HG03432 (cell line): Measurements from ENCODE around the gene THSD7A.
"Not testable (repeated sequence)": the region's sequence is repeated elsewhere in the genome, so short reads cannot be mapped to it uniquely, and the experiment has no call there.

Experiments used
- ATAC-seq: cut with Tn5 transposase; IDR thresholded peaks from one replicate; pipeline ENCODE4 v1.9.1; 2021; ENCODE audit warnings: mild to moderate bottlenecking, moderate library complexity; ENCODE audit not compliant: unreplicated experiment

THSD7A gene

DNA sequence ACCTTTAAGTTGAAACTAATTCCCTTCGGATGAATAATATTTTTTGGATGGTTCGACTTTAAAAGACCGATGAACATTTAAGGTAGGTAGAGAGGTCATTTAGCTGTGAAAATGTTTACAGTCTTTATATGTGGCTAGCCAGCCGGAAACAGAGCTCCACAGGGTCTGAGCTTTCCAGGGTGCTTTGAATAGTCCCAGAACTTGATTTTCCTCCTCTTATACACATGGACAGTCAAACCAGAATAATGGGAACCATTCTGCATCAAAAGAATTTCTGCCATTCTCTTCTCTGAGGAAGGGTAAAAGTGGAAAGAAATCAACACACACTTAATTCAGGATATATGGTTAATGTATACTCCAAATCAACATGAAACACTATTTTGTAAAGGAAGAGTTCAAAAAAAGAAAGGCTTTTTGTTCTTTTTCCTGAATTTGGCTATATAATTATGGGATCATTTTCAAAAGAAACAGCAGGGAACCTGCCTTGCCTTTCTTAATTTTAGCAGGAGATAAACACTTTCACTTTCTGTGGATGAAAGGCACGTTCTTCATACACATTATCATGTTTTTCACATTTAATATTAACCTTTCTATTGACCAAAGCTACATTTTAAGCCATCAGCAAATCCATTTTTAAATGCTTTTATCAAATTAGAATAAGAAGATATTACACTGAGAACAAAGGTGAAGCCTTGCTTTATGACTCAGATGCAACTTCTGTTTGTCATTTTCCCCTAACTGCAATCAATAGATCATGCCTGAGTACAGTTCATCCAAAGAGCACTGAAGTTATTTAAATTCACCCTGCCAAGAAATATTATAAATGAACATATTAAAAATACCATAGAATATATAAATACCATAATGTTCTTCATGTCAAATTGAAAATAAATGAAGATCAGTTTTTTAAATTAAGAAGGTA is 307.3 kb downstream of the THSD7A start:
- no peak for ATAC-seq

DNA sequence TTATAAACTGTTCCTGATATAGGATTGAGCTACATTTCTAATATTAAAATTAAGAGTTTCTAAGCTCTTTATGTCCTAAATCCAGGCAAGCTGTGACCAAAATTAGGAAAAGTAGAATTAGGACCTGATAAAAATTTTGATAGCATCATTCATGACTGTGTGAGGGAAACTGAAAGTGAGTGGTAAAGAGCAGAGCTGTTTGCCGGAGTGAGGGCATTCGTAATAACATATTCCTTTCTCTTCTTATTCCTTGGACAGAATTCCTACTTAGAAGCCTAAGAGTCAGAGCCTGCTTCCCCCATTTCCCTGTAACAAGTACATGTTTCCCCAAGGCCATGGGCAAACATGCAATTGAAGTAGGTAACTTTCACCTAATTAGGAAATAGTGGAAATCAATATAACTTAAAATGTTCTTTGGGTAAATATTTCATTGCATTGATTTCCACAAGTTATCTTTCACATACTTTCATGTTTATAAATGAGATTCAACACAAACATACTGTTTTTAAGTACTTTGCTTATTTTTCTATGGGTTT is 310.0 kb downstream of the THSD7A start:
- ATAC-seq, result not testable (repeated sequence)

DNA sequence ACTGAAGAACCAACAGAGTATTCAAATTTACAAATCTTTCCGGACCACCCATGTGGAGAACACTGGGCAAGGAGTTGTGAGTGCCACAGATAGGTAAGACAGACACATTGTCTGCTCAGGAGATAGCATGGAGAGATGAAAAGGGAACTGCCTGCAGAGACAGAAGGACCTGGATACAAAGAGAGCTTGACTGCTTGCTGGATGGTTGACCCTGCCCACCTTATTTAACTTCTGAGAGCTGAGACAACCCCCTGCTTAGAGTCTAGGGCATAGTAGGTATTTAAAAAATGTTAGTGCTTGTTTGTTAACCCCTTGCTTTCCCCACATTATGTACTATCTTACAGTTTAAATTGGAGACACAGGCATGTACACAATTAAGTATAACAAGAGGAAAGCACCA is 314.1 kb downstream of the THSD7A start:
- ATAC-seq, result no peak

DNA sequence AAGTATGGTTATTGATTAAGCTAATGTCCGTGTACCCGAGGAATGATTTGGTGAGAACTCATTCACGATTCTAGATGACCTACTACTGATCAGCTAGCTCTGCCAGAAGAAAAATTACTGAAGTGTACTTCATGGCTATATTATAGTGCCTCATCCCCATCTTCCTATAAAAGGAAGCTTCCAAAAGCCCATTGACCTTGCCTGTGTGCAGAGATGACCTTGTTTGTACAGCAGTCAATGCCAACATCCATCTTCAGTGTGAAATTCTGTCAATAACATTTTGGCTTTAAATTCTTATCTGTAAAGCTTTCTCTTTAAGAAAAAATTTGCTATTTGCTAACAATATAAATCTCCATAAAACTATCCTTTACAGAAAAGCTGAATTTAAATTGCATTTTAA is 315.7 kb downstream of the THSD7A start:
- ATAC-seq, result no peak

DNA sequence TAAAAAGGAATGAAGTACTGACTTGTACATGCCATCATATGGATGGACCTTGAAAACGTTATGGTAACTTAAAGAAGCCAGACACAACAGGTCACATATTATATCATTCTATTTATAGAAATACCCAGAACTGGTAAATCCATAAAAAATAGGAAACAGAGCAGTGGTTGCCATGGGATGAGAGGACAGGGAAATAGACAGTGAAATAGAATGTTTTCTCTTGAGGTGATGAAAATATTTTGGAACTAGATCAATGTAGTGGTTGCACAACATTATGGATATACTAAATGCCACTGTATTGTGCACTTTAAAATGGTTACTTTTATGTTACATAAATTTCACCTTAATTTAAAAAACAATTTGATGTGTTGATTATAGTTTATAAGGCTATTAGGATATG is 318.5 kb downstream of the THSD7A start:
- no peak for ATAC-seq

DNA sequence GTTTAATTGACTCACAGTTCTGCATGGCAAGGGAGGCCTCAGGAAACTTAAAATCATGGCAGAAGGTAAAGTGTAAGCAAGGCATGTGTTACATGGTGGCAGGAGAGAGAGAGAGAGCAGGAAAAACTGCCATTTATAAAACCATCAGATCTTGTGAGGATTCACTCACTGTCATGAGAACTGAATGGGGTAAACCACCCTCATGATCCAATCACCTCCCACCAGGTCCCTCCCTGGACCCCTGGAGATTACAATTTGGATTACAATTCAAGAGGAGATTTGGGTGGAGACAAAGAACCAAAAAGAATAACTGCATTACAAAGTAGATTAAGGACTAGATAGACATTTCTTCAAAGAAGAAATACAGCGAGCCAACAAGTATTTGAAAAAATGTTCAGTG is 324.1 kb downstream of the THSD7A start:
- ATAC-seq, result no peak

DNA sequence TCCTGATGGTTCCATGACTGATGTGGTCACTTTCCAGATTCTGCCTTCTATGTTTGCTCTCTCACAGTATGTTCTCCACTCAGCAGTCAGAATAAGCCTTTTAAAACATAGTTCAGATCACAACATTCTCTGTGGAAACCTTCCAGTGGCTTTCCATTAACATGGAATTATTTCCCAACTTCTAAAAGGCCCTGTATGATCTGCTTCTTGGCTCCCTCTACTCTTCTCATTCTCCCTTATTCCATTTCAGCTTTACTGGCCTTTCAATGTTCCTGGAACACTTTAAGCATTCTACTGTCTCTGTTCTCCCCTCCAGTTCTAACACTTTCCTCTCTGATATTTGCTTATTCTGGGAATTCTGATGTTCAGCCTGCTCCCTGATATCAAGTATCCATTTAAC is 325.6 kb downstream of the THSD7A start:
- ATAC-seq, result no peak

DNA sequence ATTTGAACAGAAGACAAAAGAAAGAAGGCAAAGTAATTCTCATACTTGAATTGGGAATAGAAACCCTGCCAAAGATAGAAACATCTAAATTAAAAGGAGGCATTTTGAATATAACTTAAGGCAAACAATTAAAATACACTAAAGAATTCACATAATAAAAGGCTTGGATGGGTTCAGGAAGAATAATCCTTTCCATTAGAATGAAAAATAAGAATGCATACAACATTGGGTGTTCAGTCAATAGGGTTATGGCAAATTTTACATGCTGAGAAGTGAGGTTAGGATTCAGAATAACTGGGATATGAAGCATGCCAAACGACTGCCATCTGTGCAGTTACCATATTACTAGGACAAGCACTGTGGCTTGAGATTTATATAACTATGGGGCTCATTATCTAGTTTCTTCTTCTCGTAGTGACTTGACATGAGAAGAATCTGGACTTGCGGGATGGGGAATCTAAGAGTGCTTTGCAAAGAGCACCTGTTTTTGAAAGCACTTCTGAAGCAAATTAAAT is 326.5 kb downstream of the THSD7A start:
- no peak for ATAC-seq

DNA sequence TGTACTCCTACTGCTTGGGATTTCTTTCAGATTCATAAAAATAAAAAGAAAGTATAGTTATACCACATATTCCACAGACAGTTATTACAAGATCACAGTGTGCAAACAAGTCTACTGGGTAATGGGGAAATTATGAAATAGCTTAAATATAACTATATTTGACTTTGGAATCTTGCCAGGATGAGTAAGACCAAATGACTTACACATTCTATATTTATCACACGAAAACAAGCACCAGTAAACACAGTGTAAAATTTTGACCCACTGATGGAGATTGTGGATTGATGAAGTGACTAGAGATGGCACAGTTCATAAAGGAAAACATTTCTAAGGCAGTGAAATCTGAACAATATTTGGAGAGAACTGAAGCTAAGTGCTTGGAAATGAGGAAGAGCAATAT is 339.7 kb downstream of the THSD7A start:
- no peak for ATAC-seq

DNA sequence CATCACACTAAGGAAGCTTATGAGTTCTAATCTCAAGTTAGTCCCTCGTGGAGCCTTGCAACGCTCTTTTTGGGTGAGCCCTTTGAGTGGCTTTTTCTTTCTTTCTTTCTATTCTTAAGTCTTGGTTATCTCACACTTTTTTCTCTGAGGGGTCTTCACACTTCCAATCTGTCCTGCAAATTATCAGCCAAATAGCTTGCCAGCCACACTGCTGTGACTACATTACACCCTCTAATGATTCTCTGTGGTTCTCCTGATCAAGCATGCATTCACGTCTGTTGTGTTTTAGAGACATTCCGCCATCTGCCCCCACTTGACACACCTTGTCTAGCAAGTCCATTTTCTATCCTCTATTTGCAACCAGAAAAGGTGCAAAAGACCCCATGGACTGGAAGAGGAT is 340.2 kb downstream of the THSD7A start:
- no peak for ATAC-seq

DNA sequence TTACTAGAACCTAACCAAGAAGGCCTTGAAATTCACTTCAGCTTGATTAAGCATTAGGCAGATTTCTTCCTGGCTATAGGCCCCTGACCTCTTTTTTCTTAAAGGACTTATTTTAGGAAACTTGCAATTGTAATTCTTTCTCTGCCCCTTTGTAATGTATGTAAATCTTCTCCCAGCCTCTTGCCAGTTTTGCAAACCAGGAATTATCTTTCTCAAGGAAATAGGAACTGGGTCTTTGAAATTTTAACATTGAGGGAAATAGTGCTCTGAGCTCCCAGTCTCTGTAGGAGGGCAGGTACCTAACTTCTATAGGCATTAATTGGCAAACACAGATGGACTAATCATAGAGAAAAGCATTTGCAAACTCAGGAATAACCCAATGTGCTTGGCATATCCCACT is 342.7 kb downstream of the THSD7A start:
- ATAC-seq, result no peak

DNA sequence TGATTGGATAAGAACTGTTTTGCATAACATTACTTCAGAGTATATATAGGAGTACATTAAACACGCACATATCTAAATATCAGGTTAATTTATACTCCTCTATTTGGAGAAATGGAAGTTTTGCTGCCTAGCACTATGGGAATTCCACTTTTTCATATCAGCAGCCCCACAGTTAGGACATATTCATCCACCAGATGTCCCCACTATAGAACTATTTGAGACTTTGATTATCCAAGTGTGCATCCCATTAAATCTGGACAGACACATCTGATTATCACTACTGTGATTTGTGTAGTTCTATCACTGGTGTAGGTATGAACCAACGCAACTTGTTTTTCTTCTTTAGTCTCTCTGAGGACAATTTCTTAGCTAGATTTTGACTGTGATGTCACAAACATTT is 345.7 kb downstream of the THSD7A start:
- no peak for ATAC-seq

DNA sequence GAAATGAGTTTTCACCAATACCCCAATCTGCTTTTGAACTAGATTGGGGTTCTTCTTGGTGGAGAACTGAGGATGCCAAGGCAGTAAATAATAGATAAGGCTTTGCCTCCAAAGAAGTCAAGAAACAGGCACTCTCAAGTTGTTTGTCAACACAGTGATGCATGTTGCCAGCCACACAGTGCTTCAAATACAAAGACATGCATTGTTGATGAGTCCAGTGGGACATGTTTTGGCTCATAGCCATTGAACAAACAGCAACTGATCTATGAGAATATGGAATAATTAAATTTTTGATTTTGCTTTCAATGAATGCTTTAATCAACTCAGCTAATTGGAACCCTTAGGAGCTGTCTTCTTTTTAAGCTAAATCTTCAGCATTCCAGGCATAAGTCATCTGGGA is 346.4 kb downstream of the THSD7A start:
- ATAC-seq, result no peak

DNA sequence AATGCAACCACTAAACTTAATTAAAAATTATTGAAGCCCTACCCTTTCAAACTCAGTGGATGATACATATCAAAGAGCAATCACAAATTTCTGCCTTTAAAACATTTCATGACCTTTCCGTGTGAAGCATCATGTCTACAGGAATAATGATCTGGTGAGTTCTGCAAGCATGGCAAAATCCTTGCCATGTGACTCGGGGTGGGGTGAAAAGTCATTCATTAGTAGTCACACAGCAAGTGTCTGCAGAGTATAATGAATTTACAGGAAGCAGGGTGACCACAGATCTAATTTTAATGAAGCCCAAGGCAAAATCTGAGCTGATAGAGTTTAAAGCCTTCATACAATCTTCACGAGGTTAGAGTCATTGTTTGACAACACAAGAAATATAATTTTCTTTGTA is 351.9 kb downstream of the THSD7A start:
- ATAC-seq, result no peak

DNA sequence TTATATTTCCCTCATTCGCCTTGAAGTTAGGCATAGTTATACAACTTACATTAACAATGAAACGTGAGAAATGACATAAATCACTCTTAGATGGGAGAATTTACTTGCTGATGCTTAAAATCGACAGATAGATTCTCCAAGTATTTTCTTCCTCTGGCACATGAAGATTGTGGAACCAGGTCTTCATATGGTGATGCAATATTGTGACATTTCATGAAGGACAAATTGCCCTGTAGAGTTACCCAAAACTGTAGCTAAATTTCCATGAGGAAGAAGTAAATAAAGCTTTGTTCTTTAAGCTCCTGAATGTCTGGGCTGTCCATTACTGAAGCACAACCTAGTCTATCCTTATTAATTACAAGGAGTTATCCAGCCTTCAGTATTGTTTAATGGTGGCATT is 353.1 kb downstream of the THSD7A start:
- ATAC-seq, result no peak

DNA sequence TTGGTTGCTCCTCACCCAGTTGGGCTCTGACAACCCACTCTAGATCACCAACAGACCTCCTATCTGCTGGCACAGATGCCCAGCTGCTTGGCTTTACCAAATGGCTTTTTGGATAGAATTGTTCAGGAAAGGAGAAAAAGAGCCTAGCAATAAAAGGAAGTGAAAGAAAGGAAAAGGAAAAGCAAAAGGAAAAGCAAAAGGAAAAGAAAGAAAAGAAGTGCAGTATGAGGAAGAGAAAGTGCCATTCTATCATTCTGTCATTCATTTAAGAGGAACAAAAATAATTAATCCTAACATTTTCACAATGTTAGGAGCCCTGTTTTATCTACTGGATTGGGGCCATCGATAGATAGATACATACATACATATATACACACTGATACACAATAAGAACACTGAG is 353.6 kb downstream of the THSD7A start:
- ATAC-seq, result no peak

DNA sequence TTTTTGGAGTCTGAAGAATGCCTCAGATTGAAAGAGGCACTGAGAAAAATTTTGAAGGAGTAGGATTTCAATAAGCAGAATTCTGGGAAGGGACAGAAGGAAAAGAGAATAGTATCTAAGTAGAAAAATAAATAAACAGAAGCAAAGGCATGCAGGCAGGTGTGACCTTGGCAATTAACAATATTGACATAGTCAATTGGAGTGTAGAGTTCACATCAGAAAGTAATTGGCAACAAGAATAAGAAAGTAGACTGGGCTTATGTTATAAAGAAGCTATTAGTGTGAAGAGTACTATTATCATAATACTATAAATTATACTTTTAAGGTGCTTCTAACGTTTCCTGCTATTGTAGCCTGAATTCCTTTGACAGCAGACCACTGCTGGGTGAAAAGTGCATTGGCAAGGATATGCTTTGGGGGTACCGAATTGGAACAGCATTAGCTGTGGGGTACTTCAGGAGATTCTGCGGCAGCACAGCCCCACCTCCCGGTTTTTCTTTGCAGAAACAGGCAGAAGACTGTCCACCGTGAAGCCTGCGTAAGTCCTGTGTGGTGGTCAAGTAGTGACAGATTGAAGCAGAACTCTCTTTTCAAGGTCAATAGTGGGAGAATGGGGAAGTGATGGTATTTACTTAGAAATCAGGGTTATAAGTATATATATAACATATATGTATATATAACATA is 357.0 kb downstream of the THSD7A start:
- no peak for ATAC-seq

DNA sequence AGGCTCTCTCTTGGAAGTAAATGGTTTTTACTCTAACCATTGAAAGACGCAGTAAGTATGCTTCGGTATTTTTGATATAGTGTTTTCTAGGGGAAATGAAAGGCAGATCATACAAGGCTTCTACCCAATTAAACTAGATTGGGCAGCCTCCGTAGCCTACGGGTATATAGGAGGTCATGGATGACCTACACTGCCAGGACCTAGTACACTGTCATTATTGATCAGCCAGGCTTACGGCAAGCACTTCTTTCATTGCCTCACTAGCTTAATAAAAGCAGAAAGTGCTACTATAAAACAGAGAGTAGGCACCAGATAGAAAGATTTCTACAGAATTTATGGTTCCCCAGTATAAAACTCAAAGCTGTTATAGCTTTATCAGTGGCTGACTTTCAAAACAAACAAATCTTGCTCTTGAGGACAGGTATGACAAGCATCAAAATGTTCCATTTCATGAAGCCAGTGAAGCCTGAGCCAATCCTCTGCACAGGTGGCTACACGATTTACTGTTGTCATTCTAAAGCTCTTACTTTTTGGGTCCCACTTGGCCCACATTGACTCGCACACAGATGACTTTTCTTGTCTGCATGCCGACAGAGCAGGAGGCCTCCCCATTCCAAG is 358.1 kb downstream of the THSD7A start:
- no peak for ATAC-seq

DNA sequence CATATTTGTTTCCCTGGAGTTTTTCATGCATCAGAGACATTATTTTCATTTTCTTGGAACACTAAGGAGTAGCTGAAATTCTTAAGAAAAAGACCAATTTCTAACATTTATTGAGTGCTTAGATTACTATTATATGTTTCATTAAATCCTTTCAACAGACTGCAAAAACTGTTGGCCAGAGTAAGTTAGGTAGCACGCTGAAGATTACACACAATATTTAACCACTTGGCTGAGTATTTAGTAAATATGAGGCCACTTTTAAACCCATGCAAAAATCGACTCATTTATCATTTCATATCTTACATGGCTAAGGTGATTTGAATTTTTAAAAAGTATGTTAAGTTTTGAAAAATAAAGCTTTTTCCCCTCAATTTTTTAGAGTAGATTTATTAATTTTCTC is 358.8 kb downstream of the THSD7A start:
- ATAC-seq, result no peak

DNA sequence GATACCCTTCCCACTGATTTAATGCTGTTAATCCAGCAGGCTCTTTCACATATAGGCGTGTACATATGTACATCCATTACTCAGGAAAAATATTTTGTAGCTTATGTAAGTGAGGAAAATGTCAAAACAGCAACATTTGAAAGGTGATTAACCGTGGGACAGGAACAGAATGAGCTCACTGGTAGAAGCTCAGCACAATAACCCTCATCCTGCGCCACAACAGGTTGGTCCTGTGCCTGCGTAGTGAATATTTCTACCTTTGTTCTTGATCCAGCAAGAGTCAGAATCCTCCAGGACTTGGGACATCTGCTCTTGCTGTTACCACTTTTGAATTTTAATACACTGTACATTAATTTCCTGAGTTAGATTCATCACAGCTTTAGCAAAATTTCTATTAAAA is 359.4 kb downstream of the THSD7A start:
- ATAC-seq, result no peak

DNA sequence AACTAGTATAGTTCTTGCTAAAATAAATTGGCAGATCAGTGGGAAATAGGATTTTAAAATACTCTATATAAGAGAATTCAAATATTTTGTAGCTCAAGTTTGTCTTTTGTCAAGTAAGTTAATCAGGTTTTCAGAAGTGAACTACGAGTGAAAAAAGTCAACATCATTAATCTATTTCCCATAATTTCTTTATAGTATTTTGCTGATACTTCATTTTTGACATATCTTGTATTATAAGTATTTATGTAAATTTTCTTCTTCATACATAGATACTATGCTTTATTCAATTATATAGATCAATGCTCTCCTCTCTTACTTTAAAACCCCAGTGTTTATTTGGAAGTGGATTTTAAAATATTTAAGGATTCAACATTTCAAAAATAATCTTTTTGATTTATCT is 360.7 kb downstream of the THSD7A start:
- no peak for ATAC-seq
